DND-41 (cell line): Measurements from ENCODE around the gene SOWAHD.

Experiments used
- CTCF ChIP-seq: IDR thresholded peaks from 2 replicates; pipeline ENCODE4 v1.5.1; 2012; ENCODE audit warnings: borderline replicate concordance, low read length, moderate library complexity, mild to moderate bottlenecking; ENCODE audit not compliant: poor library complexity, severe bottlenecking; ENCODE audit errors: extremely low read depth
- EZH2 ChIP-seq: IDR thresholded peaks from 3 replicates; pipeline ENCODE4 v1.6.1; 2012; ENCODE audit warnings: borderline replicate concordance, low read depth, mild to moderate bottlenecking, moderate library complexity, low read length, inconsistent platforms; ENCODE audit not compliant: severe bottlenecking

- TF ChIP-seq CTCF (no peak), EZH2 (no peak)
Observed at GRCh38 chrX:119734897-119735339, 23.5 kb upstream of the SOWAHD start.
